ENCODE measurements around the gene LINS1.

The LINS1 gene

GRCh38 chr15:100553468-100553867, 48.5 kb downstream of the LINS1 start:
- DNase-seq, result no peak

- DNase-seq, result no peak
Observed at GRCh38 chr15:100547961-100548360, 54.0 kb downstream of the LINS1 start.

- no peak for DNase-seq
Observed at GRCh38 chr15:100544946-100545345, 57.0 kb downstream of the LINS1 start.

GRCh38 chr15:100544338-100544841, 57.6 kb downstream of the LINS1 start:
- DNase-seq, result no peak

GRCh38 chr15:100542290-100542689, 59.7 kb downstream of the LINS1 start:
- DNase-seq, result no peak

- DNase-seq, result no peak
Observed at GRCh38 chr15:100537331-100537730, 64.7 kb downstream of the LINS1 start.

GRCh38 chr15:100536733-100537132, 65.3 kb downstream of the LINS1 start:
- no peak for DNase-seq

- DNase-seq, result no peak
Observed at GRCh38 chr15:100533886-100534285, 68.1 kb downstream of the LINS1 start.

- DNase-seq, result no peak
Observed at GRCh38 chr15:100531823-100532327, 70.1 kb downstream of the LINS1 start.

GRCh38 chr15:100531204-100531603, 70.8 kb downstream of the LINS1 start:
- no peak for DNase-seq

GRCh38 chr15:100529556-100529955, 72.4 kb downstream of the LINS1 start:
- no peak for DNase-seq

- DNase-seq, result no peak
Observed at GRCh38 chr15:100528833-100529428, 73.1 kb downstream of the LINS1 start, which contains the start of gene CERS3. Gene CERS3, minus strand, starts transcription at chr15:100528950. Its CDS starts 27,101 bp downstream, at chr15:100501849.

GRCh38 chr15:100526027-100526481, 75.9 kb downstream of the LINS1 start:
- no peak for DNase-seq

GRCh38 chr15:100525436-100525835, 76.5 kb downstream of the LINS1 start:
- no peak for DNase-seq

GRCh38 chr15:100524326-100524725, 77.7 kb downstream of the LINS1 start:
- no peak for DNase-seq

GRCh38 chr15:100521907-100522306, 80.1 kb downstream of the LINS1 start:
- DNase-seq, result no peak

GRCh38 chr15:100520132-100520921, 81.7 kb downstream of the LINS1 start:
- DNase-seq, result no peak

- no peak for DNase-seq
Observed at GRCh38 chr15:100517846-100518245, 84.1 kb downstream of the LINS1 start.

Data from NCI-H2227 treated with DMSO at 0.1 percent for 48 hours (cell line).